ENCODE results near the gene OR11G2. TPM values are rescaled to one million over a fixed set of nuclear protein-coding genes. Genes with fewer than 3 reads are reported as not detected.

The OR11G2 gene
- total and polyA plus RNA-seq, 2 experiments from 2014 or later, result not detected

DNA sequence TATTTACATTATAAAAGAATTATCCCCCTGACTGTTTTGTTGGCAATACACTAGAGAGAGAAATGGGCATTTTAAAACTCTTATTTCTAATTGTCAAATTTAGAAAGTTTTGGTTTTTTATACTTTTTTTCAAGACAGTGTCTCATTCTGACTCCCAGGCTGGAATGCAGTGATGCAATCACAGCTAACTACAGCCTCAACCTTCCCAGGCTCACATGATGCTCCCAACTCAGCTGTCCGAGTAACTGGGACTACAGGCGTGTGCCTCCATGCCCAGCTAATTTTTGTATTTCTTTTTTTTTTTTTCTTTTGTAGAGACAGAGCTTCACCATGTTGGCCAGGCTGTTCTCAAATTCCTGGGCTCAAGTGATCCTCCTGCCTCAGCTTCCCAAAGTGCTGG lies 24.5 kb downstream of the OR11G2 start:
- H3K4me1 ChIP-seq (ENCODE audit: insufficient read depth), result no peaks in the 10 kb centered on the region
- TF ChIP-seq, protein P1, sequence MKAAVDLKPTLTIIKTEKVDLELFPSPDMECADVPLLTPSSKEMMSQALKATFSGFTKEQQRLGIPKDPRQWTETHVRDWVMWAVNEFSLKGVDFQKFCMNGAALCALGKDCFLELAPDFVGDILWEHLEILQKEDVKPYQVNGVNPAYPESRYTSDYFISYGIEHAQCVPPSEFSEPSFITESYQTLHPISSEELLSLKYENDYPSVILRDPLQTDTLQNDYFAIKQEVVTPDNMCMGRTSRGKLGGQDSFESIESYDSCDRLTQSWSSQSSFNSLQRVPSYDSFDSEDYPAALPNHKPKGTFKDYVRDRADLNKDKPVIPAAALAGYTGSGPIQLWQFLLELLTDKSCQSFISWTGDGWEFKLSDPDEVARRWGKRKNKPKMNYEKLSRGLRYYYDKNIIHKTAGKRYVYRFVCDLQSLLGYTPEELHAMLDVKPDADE (IDR thresholded peaks at IDR 0.05), result no peak
- TF ChIP-seq EZH2phosphoT487 (IDR thresholded peaks at IDR 0.05; ENCODE audit: unreplicated experiment), result no peak
- TF ChIP-seq EZH2 (IDR thresholded peaks at IDR 0.05; ENCODE audit: low read depth, unreplicated experiment), result no peak
- TF ChIP-seq, protein P2, sequence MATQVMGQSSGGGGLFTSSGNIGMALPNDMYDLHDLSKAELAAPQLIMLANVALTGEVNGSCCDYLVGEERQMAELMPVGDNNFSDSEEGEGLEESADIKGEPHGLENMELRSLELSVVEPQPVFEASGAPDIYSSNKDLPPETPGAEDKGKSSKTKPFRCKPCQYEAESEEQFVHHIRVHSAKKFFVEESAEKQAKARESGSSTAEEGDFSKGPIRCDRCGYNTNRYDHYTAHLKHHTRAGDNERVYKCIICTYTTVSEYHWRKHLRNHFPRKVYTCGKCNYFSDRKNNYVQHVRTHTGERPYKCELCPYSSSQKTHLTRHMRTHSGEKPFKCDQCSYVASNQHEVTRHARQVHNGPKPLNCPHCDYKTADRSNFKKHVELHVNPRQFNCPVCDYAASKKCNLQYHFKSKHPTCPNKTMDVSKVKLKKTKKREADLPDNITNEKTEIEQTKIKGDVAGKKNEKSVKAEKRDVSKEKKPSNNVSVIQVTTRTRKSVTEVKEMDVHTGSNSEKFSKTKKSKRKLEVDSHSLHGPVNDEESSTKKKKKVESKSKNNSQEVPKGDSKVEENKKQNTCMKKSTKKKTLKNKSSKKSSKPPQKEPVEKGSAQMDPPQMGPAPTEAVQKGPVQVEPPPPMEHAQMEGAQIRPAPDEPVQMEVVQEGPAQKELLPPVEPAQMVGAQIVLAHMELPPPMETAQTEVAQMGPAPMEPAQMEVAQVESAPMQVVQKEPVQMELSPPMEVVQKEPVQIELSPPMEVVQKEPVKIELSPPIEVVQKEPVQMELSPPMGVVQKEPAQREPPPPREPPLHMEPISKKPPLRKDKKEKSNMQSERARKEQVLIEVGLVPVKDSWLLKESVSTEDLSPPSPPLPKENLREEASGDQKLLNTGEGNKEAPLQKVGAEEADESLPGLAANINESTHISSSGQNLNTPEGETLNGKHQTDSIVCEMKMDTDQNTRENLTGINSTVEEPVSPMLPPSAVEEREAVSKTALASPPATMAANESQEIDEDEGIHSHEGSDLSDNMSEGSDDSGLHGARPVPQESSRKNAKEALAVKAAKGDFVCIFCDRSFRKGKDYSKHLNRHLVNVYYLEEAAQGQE (IDR thresholded peaks at IDR 0.05; ENCODE audit: unreplicated experiment), result no peak
- TF ChIP-seq JUNB (IDR thresholded peaks at IDR 0.05; ENCODE audit: unreplicated experiment), result no peak
- no peak for TF ChIP-seq POLR2AphosphoS5 (IDR thresholded peaks at IDR 0.05; ENCODE audit: low read depth)
- TF ChIP-seq ZNF114 (CRISPR knock-in tag; IDR thresholded peaks at IDR 0.05), result no peak
- 0 out of 2 replicates have a peak, but pooled peaks cover 3% of the 10 kb centered on the region for H3K27me3 ChIP-seq (ENCODE audit: insufficient read depth)
- H3K4me3 ChIP-seq, result no peak overlapping the region
- no peaks in the 10 kb centered on the region for H3K4me1 Mint-ChIP-seq
- DNase-seq (ENCODE audit: low spot score) (no peak), ATAC-seq (no peak)
- H3K4me2 ChIP-seq, result no peak overlapping the region
- no peak overlapping the region for H2AFZ ChIP-seq
- peaks cover 2% of the 10 kb centered on the region for H3K27me3 Mint-ChIP-seq (ENCODE audit: insufficient read depth, low read depth, poor library complexity)
- no peak overlapping the region for H3K4me3 Mint-ChIP-seq
- H3K36me3 ChIP-seq (ENCODE audit: insufficient read depth), result peaks cover 10% of the 10 kb centered on the region; the same call in 1 of the 2 replicates
- H4K20me1 ChIP-seq (replicated peaks; ENCODE audit: insufficient read depth), result no peaks in the 10 kb centered on the region
- H3K9me3 Mint-ChIP-seq, result peaks cover 89% of the 10 kb centered on the region
- H3F3A ChIP-seq (replicated peaks; ENCODE audit: low read depth), result no peaks in the 10 kb centered on the region
- no peaks in the 10 kb centered on the region for H3K9me2 ChIP-seq (ENCODE audit: insufficient read depth)
- no peak overlapping the region for H3K27ac ChIP-seq (ENCODE audit: low read depth)
- H3K79me2 ChIP-seq (replicated peaks; ENCODE audit: insufficient read depth), result no peaks in the 10 kb centered on the region
- H3K27ac Mint-ChIP-seq, result no peak overlapping the region
- peaks cover 16% of the 10 kb centered on the region for H3K36me3 Mint-ChIP-seq (ENCODE audit: low read depth)

DNA sequence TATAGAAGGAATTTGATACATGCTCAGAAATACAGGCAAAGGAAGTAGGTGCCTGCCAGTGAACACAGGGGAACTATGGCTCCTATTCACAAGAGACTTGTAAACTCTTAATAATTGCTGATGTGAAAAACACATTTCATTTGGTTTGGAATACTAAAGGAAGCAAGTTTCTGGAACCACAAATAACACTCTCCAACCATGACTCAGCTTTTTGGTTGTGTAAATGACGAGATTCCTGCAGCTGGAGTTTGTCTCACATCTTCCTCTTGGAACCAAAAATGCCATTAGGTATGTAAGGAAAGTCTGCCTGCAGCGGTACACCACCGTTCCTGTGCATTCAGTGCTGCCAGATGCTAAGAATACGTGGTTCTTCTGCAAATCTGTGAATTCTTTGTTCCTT lies 28.3 kb downstream of the OR11G2 start:
- Mint-ChIP-seq H3K4me3 (no peak overlapping the region), H3K4me1 (no peaks in the 10 kb centered on the region), H3K36me3 (ENCODE audit: low read depth) (peaks cover 4% of the 10 kb centered on the region; the same call in 2 of the 3 replicates), H3K9me3 (peaks cover 92% of the 10 kb centered on the region), H3K27me3 (ENCODE audit: insufficient read depth, low read depth, poor library complexity) (no peaks in the 10 kb centered on the region), H3K27ac (no peak overlapping the region)
- H3K4me3 ChIP-seq, result no peak overlapping the region
- TF ChIP-seq, protein P3, sequence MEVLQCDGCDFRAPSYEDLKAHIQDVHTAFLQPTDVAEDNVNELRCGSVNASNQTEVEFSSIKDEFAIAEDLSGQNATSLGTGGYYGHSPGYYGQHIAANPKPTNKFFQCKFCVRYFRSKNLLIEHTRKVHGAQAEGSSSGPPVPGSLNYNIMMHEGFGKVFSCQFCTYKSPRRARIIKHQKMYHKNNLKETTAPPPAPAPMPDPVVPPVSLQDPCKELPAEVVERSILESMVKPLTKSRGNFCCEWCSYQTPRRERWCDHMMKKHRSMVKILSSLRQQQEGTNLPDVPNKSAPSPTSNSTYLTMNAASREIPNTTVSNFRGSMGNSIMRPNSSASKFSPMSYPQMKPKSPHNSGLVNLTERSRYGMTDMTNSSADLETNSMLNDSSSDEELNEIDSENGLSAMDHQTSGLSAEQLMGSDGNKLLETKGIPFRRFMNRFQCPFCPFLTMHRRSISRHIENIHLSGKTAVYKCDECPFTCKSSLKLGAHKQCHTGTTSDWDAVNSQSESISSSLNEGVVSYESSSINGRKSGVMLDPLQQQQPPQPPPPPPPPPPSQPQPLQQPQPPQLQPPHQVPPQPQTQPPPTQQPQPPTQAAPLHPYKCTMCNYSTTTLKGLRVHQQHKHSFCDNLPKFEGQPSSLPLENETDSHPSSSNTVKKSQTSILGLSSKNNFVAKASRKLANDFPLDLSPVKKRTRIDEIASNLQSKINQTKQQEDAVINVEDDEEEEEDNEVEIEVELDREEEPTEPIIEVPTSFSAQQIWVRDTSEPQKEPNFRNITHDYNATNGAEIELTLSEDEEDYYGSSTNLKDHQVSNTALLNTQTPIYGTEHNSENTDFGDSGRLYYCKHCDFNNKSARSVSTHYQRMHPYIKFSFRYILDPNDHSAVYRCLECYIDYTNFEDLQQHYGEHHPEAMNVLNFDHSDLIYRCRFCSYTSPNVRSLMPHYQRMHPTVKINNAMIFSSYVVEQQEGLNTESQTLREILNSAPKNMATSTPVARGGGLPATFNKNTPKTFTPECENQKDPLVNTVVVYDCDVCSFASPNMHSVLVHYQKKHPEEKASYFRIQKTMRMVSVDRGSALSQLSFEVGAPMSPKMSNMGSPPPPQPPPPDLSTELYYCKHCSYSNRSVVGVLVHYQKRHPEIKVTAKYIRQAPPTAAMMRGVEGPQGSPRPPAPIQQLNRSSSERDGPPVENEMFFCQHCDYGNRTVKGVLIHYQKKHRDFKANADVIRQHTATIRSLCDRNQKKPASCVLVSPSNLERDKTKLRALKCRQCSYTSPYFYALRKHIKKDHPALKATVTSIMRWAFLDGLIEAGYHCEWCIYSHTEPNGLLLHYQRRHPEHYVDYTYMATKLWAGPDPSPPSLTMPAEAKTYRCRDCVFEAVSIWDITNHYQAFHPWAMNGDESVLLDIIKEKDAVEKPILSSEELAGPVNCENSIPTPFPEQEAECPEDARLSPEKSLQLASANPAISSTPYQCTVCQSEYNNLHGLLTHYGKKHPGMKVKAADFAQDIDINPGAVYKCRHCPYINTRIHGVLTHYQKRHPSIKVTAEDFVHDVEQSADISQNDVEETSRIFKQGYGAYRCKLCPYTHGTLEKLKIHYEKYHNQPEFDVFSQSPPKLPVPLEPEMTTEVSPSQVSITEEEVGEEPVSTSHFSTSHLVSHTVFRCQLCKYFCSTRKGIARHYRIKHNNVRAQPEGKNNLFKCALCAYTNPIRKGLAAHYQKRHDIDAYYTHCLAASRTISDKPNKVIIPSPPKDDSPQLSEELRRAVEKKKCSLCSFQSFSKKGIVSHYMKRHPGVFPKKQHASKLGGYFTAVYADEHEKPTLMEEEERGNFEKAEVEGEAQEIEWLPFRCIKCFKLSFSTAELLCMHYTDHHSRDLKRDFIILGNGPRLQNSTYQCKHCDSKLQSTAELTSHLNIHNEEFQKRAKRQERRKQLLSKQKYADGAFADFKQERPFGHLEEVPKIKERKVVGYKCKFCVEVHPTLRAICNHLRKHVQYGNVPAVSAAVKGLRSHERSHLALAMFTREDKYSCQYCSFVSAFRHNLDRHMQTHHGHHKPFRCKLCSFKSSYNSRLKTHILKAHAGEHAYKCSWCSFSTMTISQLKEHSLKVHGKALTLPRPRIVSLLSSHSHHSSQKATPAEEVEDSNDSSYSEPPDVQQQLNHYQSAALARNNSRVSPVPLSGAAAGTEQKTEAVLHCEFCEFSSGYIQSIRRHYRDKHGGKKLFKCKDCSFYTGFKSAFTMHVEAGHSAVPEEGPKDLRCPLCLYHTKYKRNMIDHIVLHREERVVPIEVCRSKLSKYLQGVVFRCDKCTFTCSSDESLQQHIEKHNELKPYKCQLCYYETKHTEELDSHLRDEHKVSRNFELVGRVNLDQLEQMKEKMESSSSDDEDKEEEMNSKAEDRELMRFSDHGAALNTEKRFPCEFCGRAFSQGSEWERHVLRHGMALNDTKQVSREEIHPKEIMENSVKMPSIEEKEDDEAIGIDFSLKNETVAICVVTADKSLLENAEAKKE (CRISPR knock-in tag; IDR thresholded peaks at IDR 0.05), result no peak
- TF ChIP-seq, protein P1 (IDR thresholded peaks at IDR 0.05), result no peak
- no peaks in the 10 kb centered on the region for H3K9me2 ChIP-seq (ENCODE audit: insufficient read depth)
- ATAC-seq (no peak), DNase-seq (ENCODE audit: low spot score) (no peak)
- no peaks in the 10 kb centered on the region for H3K79me2 ChIP-seq (replicated peaks; ENCODE audit: insufficient read depth)
- no peaks in the 10 kb centered on the region for H4K20me1 ChIP-seq (replicated peaks; ENCODE audit: insufficient read depth)
- 0 out of 2 replicates have a peak, but pooled peaks cover 3% of the 10 kb centered on the region for H3K27me3 ChIP-seq (ENCODE audit: insufficient read depth)
- H3K4me2 ChIP-seq, result no peak overlapping the region
- H3K27ac ChIP-seq (ENCODE audit: low read depth), result no peak overlapping the region
- H3K36me3 ChIP-seq (ENCODE audit: insufficient read depth), result peaks cover 10% of the 10 kb centered on the region; the same call in 1 of the 2 replicates
- no peak overlapping the region for H2AFZ ChIP-seq
- no peaks in the 10 kb centered on the region for H3F3A ChIP-seq (replicated peaks; ENCODE audit: low read depth)
- no peaks in the 10 kb centered on the region for H3K4me1 ChIP-seq (ENCODE audit: insufficient read depth)
